Neural crest cell (in vitro differentiated cells): Measurements from ENCODE around the gene LBHD1. TPM values are rescaled to one million over a fixed set of nuclear protein-coding genes. Genes with fewer than 3 reads are reported as not detected.
"Not testable (repeated sequence)": the region's sequence is repeated elsewhere in the genome, so short reads cannot be mapped to it uniquely, and the experiment has no call there.

Experiments used
- DNase-seq: peaks from one replicate; pipeline ENCODE4 v3.0.0; 2021; ENCODE audit warnings: low read depth, mixed read lengths, low spot score
- H3K27ac Mint-ChIP-seq: one replicate; pipeline ENCODE4 v1.8.0; 2021; ENCODE audit warnings: mild to moderate bottlenecking, mixed read lengths; ENCODE audit not compliant: unreplicated experiment
- H3K27me3 Mint-ChIP-seq: 2 replicates; pipeline ENCODE4 v1.8.0; 2021; ENCODE audit warnings: low read depth, mild to moderate bottlenecking, mixed read lengths
- H3K36me3 Mint-ChIP-seq: 2 replicates; pipeline ENCODE4 v1.8.0; 2021; ENCODE audit warnings: low read depth, mild to moderate bottlenecking, mixed read lengths
- H3K4me1 Mint-ChIP-seq: 2 replicates; pipeline ENCODE4 v1.8.0; 2021; ENCODE audit warnings: mixed read lengths
- H3K4me3 Mint-ChIP-seq: one replicate; pipeline ENCODE4 v1.8.0; 2021; ENCODE audit warnings: mild to moderate bottlenecking, mixed read lengths
- H3K9me3 Mint-ChIP-seq: 2 replicates; pipeline ENCODE4 v1.8.0; 2021; ENCODE audit warnings: mixed read lengths
- total RNA-seq: library from RNA; stranded (reverse); gene quantifications from 2 replicates; pipeline ENCODE4 v1.2.1, GENCODE V29; 2021
- TF ChIP-seq, protein P1 (sequence below): fragments of 200-600 bp; sonication (generic); conservative IDR thresholded peaks from 2 replicates; pipeline ENCODE4 v1.5.0; 2021; ENCODE audit warnings: antibody characterized with exemption, mild to moderate bottlenecking

The LBHD1 gene
- total RNA-seq, 1 donor from 2014 or later, result 7.0 TPM

DNA sequence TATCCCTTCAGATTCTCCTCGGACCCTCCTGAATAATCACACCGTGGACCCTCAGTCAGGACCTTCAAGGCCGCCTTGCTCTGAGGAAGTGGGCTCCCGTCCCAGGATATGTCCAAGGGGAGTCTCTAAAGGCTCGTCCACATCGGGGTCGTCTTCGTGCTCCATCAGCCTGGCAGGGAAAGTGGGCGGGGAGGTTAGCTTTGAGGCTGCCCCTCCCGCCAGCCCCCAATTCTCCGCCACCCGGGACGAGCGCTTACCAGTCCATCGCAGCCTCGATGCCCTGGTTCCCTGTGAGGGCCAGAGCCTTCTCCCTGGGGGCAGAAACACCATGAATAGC, 6.3 kb upstream of the LBHD1 start:
- peak overlapping the region; percentile 92 for H3K4me3 Mint-ChIP-seq
- H3K27ac Mint-ChIP-seq, result peak overlapping the region; percentile 90
- H3K9me3 Mint-ChIP-seq, result no peaks in the 10 kb centered on the region
- H3K27me3 Mint-ChIP-seq, result no peaks in the 10 kb centered on the region
- TF ChIP-seq, protein P1, sequence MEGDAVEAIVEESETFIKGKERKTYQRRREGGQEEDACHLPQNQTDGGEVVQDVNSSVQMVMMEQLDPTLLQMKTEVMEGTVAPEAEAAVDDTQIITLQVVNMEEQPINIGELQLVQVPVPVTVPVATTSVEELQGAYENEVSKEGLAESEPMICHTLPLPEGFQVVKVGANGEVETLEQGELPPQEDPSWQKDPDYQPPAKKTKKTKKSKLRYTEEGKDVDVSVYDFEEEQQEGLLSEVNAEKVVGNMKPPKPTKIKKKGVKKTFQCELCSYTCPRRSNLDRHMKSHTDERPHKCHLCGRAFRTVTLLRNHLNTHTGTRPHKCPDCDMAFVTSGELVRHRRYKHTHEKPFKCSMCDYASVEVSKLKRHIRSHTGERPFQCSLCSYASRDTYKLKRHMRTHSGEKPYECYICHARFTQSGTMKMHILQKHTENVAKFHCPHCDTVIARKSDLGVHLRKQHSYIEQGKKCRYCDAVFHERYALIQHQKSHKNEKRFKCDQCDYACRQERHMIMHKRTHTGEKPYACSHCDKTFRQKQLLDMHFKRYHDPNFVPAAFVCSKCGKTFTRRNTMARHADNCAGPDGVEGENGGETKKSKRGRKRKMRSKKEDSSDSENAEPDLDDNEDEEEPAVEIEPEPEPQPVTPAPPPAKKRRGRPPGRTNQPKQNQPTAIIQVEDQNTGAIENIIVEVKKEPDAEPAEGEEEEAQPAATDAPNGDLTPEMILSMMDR, result no peak
- H3K36me3 Mint-ChIP-seq, result peaks cover 5% of the 10 kb centered on the region
- peaks cover 32% of the 10 kb centered on the region for H3K4me1 Mint-ChIP-seq
- DNase-seq, result no peak

DNA sequence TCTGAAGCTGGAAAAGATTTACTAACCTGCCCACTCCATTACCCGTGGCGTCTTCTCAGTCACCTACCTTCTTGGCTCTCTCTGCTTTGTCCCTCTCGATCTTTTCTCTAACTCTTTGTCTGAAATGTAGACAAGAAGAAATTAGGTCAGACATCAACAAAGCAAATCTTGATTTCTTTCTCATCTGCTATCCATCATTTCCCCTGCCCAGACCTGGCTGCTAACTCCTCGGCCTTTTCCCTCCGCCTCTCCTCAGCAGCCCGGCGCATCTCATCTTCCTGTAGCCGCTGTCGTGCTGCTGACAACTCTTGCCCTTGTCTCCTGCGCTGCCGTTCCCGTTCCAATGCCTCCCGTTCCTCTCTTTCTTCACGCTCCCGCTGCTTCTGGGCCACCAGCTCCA, 5.6 kb upstream of the LBHD1 start:
- H3K4me3 Mint-ChIP-seq, result peak overlapping the region; percentile 92
- H3K4me1 Mint-ChIP-seq, result peaks cover 36% of the 10 kb centered on the region
- no peaks in the 10 kb centered on the region for H3K9me3 Mint-ChIP-seq
- DNase-seq, result no peak
- peaks cover 5% of the 10 kb centered on the region for H3K36me3 Mint-ChIP-seq
- TF ChIP-seq, protein P1, result no peak
- H3K27ac Mint-ChIP-seq, result peak overlapping the region; percentile 5
- H3K27me3 Mint-ChIP-seq, result no peaks in the 10 kb centered on the region

DNA sequence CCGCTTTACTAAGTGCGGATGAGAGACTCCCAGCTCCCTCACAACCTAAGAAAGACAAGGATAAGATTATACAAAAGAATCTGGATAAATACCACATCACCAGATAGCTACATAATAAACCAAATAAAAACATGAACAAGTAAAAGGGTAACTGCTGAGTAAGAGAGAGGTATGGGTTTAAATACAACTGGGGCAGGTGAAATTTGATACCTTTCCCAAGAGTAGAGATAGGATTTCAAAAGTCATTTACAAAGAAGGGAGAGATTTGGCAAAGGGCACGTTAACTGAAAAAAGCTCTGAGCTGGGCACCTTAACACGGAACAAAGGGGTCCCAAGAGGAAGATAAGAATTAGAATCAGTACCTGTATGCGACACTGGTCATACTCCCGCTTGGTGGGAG, 5.1 kb upstream of the LBHD1 start:
- Mint-ChIP-seq H3K27ac (peak overlapping the region; percentile 5), H3K36me3 (peaks cover 5% of the 10 kb centered on the region), H3K4me3 (peak overlapping the region; percentile 92), H3K9me3 (no peaks in the 10 kb centered on the region), H3K27me3 (no peaks in the 10 kb centered on the region), H3K4me1 (peaks cover 41% of the 10 kb centered on the region)
- TF ChIP-seq, protein P1, result no peak
- DNase-seq, result no peak

DNA sequence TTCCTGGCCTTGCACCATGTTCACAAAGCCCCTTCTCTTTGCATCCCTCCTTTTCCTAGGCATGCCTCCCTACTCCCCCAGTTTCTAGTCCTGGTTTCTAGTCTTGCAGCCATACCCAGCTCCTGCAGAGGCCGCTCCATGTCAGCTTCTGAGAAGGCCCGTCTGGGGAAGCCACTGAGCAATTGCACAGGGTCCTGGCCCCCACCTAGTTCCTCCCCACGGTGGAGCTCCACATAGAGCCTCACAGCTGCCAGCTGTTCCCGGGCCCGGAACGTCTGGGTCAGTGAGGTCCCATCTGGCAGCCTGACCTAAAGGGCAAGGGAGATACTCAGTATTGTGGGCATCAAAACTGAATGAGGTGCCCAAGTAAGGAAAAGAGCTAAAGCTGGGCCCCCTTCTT, 4.6 kb upstream of the LBHD1 start:
- Mint-ChIP-seq H3K9me3 (no peaks in the 10 kb centered on the region), H3K27me3 (no peaks in the 10 kb centered on the region), H3K4me3 (peak overlapping the region; percentile 92), H3K27ac (no peak overlapping the region), H3K4me1 (peaks cover 45% of the 10 kb centered on the region), H3K36me3 (peaks cover 5% of the 10 kb centered on the region)
- TF ChIP-seq, protein P1, result no peak
- DNase-seq, result no peak

DNA sequence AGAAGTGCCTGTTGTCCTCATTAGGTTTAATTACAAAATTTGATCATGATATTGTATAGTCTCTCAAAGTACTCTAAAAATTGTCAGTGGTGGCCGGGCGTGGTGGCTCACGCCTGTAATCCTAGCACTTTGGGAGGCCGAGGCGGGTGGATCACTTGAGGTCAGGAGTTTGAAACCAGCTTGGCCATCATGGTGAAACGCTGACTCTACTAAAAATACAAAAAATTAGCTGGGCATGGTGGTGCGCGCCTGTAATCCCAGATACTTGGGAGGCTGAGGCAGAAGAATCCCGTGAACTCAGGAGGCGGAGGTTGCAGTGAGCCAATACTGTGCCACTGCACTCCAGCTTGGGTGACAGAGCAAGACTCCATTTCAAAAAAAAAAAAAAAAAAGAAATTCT, 3.3 kb upstream of the LBHD1 start:
- not testable (repeated sequence) for H3K27me3 Mint-ChIP-seq, H3K36me3 Mint-ChIP-seq, H3K9me3 Mint-ChIP-seq, H3K27ac Mint-ChIP-seq, DNase-seq
- Mint-ChIP-seq H3K4me1 (peaks cover 50% of the 10 kb centered on the region), H3K4me3 (peak overlapping the region; percentile 55)

DNA sequence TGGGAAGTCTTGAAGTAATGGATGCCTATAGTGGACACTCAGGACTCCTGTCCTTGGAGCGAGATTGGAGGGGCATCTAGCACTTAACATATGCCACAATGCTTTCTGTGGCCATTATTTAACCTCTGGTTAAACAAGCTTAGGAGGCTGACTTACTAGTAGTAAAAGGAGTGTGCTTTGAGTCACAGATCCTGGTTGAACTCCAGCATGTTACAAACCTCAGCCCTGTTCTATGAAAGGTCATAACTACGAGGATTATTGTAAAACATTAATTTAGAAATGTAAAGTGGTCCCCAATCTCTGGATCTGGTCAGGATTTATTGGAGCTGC, 1.1 kb upstream of the LBHD1 start:
- peaks cover 10% of the 10 kb centered on the region for H3K36me3 Mint-ChIP-seq
- DNase-seq, result no peak

More for the DNA sequence above, 1.1 kb upstream of the LBHD1 start:
- Mint-ChIP-seq H3K9me3 (no peaks in the 10 kb centered on the region), H3K27me3 (no peaks in the 10 kb centered on the region), H3K4me3 (peak overlapping the region; percentile 100), H3K27ac (no peak overlapping the region), H3K4me1 (peaks cover 50% of the 10 kb centered on the region)
- TF ChIP-seq, protein P1, result no peak
